ENCODE measurements around the gene SUSD3. TPM values are rescaled to one million over a fixed set of nuclear protein-coding genes. Genes with fewer than 3 reads are reported as not detected.

The SUSD3 gene
- total and polyA plus RNA-seq, 4 donors: 4.1 to 19.2 (median 11.8) TPM

DNA sequence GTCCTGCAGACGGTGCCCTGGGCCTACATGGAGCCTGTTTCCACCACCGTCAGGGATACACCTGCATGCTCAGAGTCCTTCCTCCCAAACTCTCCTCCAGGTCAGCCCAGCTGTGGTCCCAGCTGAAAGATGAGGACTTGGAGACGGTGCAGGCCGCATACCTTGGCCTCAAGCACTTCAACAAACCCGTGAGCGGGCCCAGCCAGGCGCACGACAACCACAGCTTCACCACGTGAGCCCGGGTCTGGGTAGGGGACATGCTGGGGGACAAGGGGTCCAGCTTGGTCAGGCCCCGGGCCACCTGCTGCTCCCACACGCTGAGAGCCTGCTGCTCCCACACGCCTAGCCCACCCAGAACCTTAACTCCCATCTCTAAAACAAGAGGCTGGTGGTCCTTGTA lies 20.9 kb downstream of the SUSD3 start (continued):
- TF ChIP-seq ZBTB33 (IDR thresholded peaks at IDR 0.05): no peak
- TF ChIP-seq NR2F2 (IDR thresholded peaks at IDR 0.05): no peak
- TF ChIP-seq YY1 (IDR thresholded peaks at IDR 0.05): no peak
- no peak for TF ChIP-seq GABPA (IDR thresholded peaks at IDR 0.05 in 1 of 2, conservative IDR thresholded peaks at IDR 0.05 in 1 of 2)
- no peak for TF ChIP-seq RAD21 (IDR thresholded peaks at IDR 0.05)
- TF ChIP-seq HNF4G (IDR thresholded peaks at IDR 0.05): no peak
- no peak for TF ChIP-seq HNF4A (conservative IDR thresholded peaks at IDR 0.05)

DNA sequence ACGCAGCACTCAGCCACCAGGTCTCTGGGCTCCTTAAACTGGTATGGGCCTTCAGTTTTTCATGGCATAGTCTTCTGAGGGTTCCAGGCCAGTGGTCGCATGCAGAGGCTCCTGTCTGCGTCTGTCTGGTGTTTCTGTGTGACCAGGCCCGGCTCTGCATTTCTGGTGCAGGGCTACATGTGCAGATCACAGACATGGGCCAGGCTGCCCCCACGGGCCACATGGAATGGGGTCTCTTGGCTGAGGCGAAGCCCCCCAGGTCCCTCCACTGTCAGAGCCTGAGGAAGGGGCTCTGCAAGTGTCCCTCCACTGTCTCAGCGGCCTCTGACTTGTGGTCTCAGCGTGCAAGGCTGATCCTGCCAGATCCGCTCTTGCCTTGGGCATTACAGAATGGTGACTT lies 21.9 kb downstream of the SUSD3 start:
- 97% methylated on average over 9 of the region's 9 CpGs for WGBS
- H3K27ac ChIP-seq (ENCODE audit: low read depth in 1 of 2, low read length in 2 of 2): no peak overlapping the region
- no peaks in the 10 kb centered on the region for H3K27me3 ChIP-seq (ENCODE audit: control insufficient read depth in 4 of 4, insufficient read depth in 4 of 4, low read length in 3 of 4)
- no peak for DNase-seq (ENCODE audit: low spot score)
- no peak overlapping the region for H3K9ac ChIP-seq (ENCODE audit: low read depth in 1 of 2, low read length in 2 of 2)
- H3K36me3 ChIP-seq (ENCODE audit: control insufficient read depth in 4 of 4, insufficient read depth in 3 of 4, low read depth in 1 of 4, low read length in 3 of 4): peaks cover 0 to 5% (median 0%) of the 10 kb centered on the region in 4 donors
- TF ChIP-seq RXRA (IDR thresholded peaks at IDR 0.05) (no peak), SP1 (IDR thresholded peaks at IDR 0.05) (no peak), ATF3 (IDR thresholded peaks at IDR 0.05) (no peak), ZBTB33 (IDR thresholded peaks at IDR 0.05) (no peak), EGR1 (IDR thresholded peaks at IDR 0.05; ENCODE audit: low read depth in 2 of 2) (no peak), MAX (IDR thresholded peaks at IDR 0.05) (no peak)
- H3K4me3 ChIP-seq (ENCODE audit: low read depth in 1 of 3, low read length in 3 of 3): no peak overlapping the region
- H3K4me1 ChIP-seq (ENCODE audit: control insufficient read depth in 4 of 4, insufficient read depth in 4 of 4, low read length in 3 of 4): no peaks in the 10 kb centered on the region
- H3K9me3 ChIP-seq (ENCODE audit: control insufficient read depth in 4 of 4, low read length in 3 of 4): no peaks in the 10 kb centered on the region

GRCh38 chr9:93081081-93081529 lies 22.6 kb downstream of the SUSD3 start:
- Histone ChIP-seq H3K4me3 (ENCODE audit: low read depth in 1 of 3, low read length in 3 of 3) (no peak overlapping the region), H3K36me3 (ENCODE audit: control insufficient read depth in 4 of 4, insufficient read depth in 3 of 4, low read depth in 1 of 4, low read length in 3 of 4) (peaks cover 0 to 5% (median 0%) of the 10 kb centered on the region in 4 donors), H3K9me3 (ENCODE audit: control insufficient read depth in 4 of 4, low read length in 3 of 4) (peaks cover 0 to 2% (median 0%) of the 10 kb centered on the region in 4 donors), H3K4me1 (ENCODE audit: control insufficient read depth in 4 of 4, insufficient read depth in 4 of 4, low read length in 3 of 4) (no peaks in the 10 kb centered on the region), H3K9ac (ENCODE audit: low read depth in 1 of 2, low read length in 2 of 2) (no peak overlapping the region), H3K27me3 (ENCODE audit: control insufficient read depth in 4 of 4, insufficient read depth in 4 of 4, low read length in 3 of 4) (no peaks in the 10 kb centered on the region), H3K27ac (ENCODE audit: low read depth in 1 of 2, low read length in 2 of 2) (no peak overlapping the region)
- no peak for DNase-seq (ENCODE audit: low spot score)
- WGBS: 96% methylated on average over 10 of the region's 10 CpGs
- TF ChIP-seq FOXA1 (IDR thresholded peaks at IDR 0.05) (no peak), MAX (IDR thresholded peaks at IDR 0.05) (no peak), JUND (IDR thresholded peaks at IDR 0.05) (no peak), ZBTB33 (IDR thresholded peaks at IDR 0.05) (no peak), HNF4G (IDR thresholded peaks at IDR 0.05) (no peak), CTCF (IDR thresholded peaks at IDR 0.05; ENCODE audit: low read depth, low read length, missing input control) (no peak), ATF3 (IDR thresholded peaks at IDR 0.05) (no peak), YY1 (IDR thresholded peaks at IDR 0.05) (no peak), HNF4A (conservative IDR thresholded peaks at IDR 0.05) (no peak), RAD21 (IDR thresholded peaks at IDR 0.05) (no peak), SP1 (IDR thresholded peaks at IDR 0.05) (no peak), TAF1 (conservative IDR thresholded peaks at IDR 0.05) (no peak), NR2F2 (IDR thresholded peaks at IDR 0.05) (no peak)
- TF ChIP-seq, protein P1, sequence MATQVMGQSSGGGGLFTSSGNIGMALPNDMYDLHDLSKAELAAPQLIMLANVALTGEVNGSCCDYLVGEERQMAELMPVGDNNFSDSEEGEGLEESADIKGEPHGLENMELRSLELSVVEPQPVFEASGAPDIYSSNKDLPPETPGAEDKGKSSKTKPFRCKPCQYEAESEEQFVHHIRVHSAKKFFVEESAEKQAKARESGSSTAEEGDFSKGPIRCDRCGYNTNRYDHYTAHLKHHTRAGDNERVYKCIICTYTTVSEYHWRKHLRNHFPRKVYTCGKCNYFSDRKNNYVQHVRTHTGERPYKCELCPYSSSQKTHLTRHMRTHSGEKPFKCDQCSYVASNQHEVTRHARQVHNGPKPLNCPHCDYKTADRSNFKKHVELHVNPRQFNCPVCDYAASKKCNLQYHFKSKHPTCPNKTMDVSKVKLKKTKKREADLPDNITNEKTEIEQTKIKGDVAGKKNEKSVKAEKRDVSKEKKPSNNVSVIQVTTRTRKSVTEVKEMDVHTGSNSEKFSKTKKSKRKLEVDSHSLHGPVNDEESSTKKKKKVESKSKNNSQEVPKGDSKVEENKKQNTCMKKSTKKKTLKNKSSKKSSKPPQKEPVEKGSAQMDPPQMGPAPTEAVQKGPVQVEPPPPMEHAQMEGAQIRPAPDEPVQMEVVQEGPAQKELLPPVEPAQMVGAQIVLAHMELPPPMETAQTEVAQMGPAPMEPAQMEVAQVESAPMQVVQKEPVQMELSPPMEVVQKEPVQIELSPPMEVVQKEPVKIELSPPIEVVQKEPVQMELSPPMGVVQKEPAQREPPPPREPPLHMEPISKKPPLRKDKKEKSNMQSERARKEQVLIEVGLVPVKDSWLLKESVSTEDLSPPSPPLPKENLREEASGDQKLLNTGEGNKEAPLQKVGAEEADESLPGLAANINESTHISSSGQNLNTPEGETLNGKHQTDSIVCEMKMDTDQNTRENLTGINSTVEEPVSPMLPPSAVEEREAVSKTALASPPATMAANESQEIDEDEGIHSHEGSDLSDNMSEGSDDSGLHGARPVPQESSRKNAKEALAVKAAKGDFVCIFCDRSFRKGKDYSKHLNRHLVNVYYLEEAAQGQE (IDR thresholded peaks at IDR 0.05): no peak
